Hematopoietic multipotent progenitor cell treated with erythropoietin and hydrocortisone succinate and interleukin-3 and kit ligand, for 6 days (in vitro differentiated cells): ENCODE results near the gene PLEKHA5.
A peak's percentile ranks its signal among the peaks of the same experiment; 100 is the strongest.

Source experiments
- DNase-seq: peaks from one replicate; pipeline ENCODE4 v3.0.0-alpha.2; 2015

Gene PLEKHA5

DNA sequence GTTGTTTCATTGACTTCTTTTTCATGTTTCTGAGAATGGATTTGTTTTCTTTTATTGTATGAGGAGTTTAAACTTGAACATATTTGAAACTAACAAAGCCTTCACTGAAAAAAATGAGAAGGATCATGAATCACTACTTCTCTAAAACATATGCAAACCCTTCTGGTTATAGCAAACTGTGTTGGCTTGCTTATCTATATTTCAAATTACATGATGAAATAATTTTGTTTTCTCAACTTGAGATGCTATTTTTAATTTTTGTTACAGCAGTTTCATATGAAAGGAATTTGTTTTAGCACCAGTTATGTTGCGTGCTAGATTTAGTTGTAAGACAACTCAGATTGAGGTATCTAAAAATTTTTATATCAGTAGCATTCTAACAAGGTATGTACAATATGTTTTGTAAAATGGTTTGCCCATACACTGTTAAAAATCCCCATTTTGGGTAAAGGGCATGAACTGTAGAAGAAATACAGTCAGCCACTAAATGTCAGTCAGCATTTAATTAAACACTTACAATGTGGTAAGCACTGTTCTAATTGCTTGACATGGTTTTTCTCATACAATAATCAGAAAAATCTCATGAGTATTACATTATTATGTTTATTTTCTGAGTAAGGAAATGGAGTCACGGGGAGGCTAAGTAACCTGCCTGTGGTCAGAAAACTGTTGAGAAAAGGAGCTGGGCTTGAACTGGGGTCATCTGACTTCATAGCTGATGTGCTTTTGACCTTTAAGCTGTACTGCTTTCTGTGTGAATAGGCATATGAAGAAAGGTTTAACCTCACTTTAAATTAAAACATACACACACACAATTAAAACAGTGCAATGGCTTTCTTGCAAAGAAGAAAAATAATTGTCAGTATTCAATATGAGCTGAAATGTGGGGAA, 105.7 kb downstream of the PLEKHA5 start:
- no peak for DNase-seq

DNA sequence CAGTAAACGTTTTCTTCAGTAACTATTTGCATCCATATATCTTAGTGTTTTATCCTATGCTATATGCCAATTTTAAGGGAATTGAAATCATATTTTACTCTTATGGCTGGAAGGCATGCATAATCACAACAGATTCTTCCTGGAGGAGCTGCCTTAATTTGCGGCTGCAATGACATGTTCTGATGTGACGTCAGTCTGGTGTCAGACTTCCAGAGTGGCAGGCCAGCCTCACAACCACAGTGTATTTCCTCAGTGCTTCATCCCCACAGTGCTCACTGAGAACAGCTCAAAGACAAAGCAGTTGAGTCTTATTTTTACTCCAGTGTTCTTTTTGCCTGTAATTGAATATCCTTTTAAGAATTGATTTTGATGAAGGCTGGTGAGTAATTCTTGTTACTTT, 107.1 kb downstream of the PLEKHA5 start:
- DNase-seq: no peak

DNA sequence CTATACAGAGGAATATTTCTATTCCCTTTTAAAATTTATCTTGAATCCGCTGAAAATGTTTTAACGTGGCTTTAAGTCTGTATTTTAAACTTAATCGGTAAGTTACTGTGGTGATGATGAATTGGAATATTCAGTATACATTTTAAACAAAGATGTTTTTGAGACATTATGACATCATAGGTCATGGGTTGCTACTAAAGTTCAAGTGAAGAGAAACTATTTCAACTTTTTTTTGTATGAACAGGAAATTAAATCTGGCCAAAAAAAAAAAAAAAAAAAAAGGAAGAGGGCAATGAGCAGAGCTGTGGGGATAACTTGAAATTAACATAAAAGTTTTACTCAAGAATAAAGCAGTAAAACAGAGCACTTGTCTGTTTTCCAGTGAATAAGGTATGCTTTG, 109.0 kb downstream of the PLEKHA5 start:
- DNase-seq: no peak

DNA sequence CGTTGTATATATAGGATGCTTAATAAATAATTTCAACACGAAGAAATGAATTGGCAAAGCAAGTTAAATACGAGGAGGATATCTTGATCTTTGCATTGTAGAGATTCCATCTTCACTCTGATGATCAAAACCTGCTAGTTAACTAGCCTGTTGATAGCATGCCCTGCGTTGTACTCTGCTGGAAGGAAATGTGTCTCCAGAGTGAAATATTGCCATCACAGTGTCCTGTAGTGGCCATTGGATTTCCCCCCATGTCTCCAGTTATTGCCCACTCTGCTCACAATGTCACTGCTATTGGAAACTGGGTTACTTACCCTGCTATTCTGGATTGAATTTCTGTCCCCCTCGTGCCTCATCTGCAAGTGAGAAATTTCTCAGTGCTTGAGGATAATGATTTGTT, 109.6 kb downstream of the PLEKHA5 start:
- no peak for DNase-seq

DNA sequence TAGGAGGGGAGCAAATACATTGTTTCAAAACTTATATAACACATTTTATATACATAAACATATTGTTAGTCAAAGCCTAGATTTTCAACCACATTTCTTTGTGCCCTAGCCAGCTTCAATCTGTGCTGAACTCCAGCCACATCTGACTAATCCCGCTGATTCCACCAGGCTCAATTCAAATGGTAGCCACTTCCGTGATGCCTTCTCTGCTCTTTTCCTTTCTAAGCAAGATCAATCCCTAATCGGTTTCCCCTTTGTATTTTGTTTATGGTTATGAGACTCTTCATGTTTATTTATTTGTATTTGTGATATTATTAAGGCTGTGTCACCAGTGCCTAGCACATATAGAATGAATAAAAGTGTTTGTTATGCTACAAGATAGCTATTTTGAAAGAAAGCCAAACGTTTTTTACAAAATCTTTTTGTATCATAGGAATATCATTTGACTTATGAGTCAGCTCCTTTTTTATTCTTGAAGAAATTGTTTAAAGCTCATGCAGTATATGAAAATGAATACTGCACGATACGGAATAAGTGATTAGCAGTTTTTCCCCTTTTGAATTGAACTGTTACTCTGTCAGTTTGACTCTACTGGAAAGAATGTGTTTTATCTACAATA, 110.2 kb downstream of the PLEKHA5 start:
- no peak for DNase-seq

DNA sequence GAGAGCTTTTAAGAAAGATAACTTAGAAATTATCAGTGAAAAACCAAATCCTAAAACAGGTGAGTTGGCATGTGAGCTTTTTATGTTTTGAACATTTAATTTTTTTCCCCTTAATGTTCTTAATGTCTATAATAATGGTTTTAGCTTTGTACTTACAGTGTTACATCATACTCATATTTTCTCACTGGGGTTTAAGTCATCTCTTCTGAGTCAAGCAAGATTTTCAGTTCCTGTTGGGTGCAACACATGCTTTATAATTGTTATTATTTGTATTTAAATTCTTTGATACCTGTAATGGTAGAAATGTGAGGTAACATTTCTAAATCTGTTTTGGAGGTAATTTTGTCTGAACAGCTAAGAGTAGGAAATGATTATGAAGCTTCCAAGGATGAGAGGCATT, 113.0 kb downstream of the PLEKHA5 start:
- DNase-seq: no peak

DNA sequence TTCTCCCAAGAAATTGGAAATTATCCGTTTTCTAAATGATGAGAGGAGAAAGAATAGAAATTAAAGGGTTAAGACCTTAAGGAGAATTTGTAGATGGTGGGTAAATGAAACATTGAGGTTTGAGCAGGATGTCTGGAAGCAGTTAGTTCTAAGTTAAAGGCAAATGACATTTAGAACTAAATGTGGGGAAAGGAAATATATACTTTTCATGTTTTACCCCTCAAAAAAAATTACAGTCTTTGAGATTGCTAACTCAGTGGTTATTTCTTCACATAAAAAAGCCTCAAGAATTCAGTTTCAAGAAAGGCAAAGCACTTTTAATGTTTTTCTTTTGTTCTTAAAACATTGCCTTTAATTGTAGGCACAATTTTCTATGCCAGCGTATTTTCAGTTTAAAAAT, 114.0 kb downstream of the PLEKHA5 start:
- DNase-seq: no peak

DNA sequence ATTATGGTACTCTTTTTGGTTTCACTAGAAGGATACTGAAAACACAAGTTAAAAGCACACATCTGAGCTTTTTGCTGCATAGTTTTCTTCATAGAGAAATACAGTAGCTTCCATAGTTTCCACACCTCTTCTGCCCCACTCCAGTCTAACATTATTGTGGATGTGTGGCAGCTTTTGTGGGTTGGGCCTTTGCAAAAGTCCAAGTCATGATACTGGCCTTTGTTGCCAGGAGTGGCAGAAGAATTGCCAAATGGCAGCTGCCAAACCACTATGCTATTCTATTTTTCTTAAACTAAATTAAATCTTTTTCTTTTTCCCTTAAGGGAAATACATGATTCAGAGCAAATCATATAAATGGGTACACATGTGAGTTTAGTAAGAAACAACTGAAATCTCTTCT, 114.8 kb downstream of the PLEKHA5 start:
- peak; percentile 33 for DNase-seq

DNA sequence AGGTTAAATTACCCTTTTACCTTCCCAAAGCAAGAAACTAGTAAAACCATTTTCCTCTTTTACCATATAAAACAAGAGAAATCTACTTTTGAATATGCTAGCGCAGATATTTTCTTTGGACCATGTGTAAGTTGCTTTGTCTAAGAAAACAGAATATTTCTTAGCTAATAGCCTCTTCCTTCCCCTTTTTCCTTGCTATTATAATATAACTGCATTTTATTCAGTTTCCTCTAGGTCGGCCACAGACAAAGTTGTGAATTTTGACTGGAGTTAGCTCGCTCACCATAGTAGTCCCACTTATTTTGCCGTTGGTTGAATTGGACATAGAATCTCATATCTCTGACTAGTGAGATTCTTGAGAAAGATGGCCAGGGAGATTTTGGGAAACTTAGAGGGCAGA, 115.6 kb downstream of the PLEKHA5 start:
- DNase-seq: peak; percentile 38

DNA sequence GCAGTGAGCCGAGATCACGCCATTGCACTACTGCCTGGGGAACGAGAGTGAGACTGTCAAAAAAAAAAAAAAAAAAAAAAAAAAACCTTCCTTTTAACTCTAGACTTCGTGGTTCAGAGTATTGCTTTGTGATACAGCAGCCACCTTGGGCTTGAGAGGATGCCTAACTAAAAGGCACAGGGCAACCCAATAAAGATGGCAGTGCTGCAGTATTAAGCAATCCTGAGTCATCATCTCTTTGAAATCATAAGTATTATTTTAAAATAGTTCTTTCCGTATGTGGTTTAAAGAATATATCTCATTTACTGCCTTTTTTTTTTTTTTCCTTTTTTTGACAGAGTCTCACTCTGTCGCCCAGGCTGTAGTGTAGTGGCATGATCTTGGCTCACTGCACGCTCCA, 116.1 kb downstream of the PLEKHA5 start:
- DNase-seq: no peak

DNA sequence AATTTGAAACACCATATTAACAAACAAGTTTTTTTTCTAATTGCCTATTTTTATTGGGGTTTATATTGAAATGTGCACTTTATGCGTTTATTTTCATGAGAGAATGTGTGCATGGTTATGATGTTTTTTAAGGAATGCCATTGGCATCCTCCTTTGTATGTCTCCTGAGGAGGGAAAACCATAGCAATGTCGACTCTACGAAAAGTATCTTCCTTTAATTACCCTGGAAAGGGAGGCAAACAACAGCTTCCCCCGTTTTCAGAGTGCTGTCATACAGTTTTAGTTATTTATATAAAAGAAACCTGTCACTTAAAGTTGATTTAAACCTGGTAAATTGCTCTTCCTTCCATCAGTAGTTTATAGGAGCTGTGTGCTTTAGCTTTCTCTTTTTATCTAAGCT, 117.4 kb downstream of the PLEKHA5 start:
- DNase-seq: no peak

DNA sequence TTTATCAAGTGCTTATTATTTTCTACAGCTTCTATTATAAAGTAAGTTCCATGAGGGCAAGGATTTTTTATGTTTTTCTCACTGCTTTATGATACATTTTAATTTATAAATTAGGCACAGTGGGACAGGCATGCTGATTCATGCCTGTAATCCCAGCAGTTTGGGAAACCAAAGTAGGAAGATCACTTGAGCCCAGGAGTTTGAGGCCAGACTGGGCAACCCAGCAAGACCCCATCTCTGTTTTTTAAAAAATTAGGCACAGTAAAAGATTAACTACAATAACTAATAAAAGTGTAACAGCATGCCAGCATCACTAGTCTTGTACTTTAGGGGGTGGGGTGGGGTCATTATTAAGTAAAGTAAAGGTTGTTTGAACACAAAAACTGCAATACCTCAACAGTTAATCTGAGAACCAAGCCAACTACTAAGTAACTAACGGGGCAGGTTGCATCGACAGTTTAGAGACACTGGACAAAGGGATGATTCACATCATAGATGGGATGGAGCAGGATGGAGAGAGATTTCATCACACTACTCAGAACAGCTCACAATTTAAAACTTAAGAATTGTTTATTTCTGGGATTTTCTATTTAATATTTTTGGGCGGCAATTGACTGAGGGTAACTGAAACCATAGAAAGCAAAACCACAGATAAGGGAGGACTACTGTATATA, 119.5 kb downstream of the PLEKHA5 start:
- DNase-seq: no peak

DNA sequence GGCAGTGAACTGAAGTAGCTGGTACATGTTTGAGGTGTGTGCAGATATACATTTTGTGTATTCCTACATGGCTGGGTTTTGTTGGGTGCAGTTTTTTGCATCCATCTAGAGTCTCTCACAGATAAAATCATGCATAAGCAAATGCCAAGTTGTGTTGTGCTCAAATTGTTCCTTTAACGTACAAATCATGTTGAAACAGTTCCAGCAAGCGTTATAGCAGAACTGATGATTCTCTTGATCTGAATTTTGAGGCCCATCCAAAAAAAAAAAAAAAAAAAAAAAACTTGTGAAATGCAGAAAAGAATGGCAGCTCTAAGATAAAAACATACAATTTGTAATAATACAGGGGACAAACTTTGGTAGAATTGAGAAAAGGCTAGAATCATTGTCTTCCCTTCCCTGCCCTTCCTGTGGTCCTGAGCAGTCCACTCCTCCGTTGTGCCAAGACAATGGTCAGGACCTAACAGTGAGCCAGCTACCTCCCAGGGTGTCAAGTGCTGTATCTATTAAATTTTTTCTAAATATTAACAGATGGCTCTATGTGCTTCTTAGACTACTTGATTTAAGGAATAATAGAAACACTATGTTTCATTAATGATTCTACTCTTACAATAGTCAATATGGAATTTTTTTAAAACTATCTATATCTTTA, 122.1 kb downstream of the PLEKHA5 start:
- DNase-seq: no peak

DNA sequence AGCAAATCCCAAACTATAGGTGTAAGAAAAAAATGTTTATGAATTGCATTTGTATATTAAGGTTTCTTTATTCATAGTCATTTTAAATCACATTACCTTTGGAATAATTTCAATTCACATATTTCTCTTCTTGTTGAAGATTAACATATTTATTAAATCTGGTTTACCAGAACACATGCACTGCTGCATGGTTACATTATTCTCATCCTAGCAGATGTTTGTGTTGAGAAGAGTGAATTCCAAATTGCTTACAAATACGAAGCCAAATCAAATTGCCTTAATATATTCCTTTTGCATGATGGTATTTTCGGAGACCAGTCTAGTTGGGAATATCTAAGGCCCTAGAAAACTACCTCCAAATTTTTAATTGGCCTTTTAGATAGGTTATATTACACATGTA, 130.6 kb downstream of the PLEKHA5 start:
- no peak for DNase-seq

DNA sequence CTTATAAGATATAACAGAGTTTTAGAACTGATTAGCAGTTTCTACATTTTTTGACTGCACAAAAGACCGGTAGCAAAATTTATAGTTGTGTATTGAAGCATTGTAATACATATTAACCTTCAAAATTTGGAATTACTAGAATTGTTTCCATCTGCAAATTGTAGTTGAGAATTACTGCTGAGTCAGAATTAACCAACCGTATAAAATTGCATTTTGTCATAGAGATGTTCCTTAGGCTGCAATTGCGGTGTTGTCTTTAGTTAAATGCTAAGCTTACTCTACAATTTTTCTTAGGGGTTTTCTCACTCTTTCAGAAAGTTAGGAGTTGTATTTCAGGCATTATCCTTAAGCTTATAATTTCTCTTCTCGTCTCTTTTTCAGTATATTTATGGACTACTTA, 132.2 kb downstream of the PLEKHA5 start:
- no peak for DNase-seq

DNA sequence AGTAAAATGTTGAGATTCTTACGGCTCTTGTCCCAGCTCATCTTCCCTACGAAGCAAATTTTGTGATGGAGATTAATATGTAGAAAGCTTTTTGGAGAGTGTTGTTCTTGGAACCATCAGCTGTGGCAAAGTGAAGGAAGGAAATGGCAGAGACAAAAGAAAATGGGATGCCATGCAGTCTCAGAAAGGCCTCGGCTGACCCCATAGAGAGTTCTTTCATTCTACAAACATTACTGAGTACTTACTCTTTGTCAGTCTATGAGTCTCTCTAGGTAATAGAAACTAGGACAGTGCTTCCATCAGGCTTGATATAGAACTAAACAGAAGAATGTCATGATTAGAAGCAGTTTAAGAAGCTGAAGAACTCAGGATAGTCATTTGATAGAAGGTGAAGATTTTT, 134.1 kb downstream of the PLEKHA5 start:
- no peak for DNase-seq

DNA sequence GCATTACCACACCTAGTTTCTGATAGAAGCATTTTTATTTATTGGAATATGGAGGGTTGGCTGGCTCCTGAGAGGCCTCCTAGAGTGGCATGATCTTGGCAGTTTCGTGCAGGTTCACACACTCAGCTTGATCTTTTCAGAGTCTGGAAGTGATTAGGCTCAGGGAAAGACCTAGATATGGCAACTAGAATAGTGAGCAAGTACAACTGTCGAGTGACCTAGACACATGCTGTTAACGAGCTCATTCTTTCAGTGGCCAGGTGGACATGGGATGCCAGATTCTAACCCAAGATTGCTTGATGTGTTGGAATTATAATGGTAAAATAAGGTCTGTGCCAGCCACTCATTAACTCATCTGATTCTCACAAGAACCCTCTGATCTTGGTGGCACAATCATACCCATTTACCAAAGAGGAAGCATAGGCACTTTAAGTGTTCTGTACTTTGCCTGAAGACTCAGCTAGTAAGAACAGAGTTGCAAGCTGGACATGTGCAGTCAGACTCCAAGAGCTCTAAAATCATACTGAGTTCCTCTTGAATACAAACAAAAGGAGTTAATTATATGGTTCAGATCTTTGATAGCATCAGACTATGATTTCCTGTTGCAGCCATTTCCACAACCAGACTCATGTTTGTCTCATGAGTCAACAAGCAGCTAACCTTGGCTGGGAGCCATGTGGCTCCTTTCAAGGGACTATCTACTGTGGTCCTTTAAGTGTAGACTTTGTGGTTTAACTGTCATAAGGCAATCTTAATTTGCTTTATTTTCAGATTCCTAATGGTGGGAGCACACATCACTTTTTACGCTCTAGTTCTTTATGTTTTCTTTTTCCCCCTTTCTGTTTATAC, 144.2 kb downstream of the PLEKHA5 start:
- peak; percentile 94 for DNase-seq

DNA sequence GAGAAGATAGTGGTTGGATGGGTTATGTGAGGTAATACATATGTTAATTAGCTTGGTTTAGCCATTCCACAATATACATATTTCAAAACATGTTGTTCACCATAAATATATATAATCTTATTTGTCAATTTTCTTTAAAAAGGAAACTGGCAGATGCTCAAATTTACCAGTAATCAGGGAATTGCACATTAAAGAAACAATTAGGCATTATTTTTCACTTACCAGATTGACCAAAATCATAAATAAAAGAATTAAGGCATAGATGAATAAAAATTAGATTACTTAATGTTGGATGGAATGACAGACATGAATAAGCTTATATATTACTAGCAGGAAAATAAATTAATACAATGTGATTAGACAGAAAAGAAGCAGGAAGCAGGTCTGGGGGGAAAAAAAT, 147.2 kb downstream of the PLEKHA5 start:
- DNase-seq: no peak

DNA sequence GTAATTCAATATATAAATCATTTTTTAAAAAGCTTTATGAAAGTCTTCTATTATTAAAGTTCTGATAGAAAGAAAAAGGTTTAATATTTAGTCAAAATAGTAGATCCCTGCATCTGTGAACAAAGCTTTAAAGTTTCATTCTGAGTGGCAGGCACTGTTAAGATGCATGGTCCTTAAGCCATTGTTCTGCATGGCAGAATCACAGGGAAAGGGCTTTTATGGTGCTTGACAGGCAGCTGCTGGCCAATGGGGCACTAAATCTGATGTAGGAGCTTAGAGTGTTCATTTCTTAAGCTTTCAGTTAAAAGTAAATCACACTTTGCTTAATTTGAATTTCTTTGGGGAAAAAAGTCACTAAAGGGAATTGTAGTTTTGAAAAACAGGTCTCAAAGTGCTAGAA, 148.2 kb downstream of the PLEKHA5 start:
- DNase-seq: no peak

DNA sequence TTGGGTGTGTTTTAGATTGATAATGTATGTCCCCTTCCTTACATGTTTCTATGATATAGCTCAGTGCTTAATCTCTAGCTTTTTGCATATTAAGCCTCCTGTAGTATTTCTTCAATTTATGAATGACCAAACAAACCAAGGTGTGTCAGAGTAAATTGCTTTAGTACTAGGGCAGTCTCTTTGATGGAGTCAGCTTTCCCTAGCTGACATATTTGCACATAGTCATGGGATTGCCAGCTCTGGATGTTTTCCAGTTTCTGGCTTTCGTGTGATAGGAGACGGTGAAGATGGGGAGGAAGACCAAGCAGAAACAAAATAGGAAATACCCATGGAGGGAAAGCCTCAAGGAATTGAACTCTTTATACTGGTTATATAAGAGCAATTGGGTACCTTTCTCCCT, 148.9 kb downstream of the PLEKHA5 start:
- DNase-seq: no peak

DNA sequence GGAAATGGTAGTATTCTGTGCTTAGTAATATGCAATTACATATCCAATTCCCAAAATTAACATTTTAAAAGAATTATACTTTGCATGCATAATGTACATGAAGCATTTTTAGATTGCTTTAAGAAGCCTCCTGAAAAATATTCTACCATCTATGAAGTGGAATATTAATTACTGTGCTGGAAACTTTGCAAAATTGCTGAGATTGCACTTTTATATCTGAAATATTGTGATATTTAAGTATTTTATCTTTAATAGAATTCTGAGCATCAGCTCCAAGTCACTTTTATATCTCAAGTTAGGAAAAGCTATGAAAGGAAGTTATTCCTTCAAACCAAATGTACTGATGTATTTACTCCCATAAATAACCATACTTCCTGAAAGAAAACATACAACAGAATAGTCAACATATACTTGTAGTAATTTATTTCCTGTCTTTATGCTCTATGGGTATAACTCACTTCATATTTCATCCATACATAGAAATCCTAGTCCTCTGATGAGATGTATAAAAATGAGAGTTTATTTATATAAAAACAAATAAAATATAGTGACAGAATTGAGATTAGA, 152.7 kb downstream of the PLEKHA5 start:
- no peak for DNase-seq

DNA sequence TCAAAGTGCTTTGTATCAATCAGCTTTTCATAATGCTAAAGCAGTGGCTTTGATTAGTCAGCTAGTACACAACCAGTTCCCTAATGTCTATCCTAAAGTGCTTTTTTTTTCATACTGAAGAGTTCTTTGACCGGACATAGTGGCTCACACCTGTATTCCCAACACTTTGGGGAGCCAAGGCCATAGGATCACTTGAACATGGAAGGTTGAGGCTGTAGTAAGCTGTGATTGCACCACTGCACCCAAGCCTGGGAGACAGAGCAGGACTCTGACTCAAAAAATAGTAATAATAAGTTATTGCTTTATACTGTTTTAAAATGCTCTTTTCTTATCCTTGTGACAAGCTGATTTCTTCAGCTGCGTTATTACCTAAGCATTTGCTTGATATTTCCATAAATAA, 155.1 kb downstream of the PLEKHA5 start:
- no peak for DNase-seq
